GM21619 (cell line): ENCODE data around the gene SAC3D1.
"Not testable (repeated sequence)": the region's sequence is repeated elsewhere in the genome, so short reads cannot be mapped to it uniquely, and the experiment has no call there.

ENCODE experiments used
- ATAC-seq: cut with Tn5 transposase; IDR thresholded peaks from one replicate; pipeline ENCODE4 v1.9.1; 2021; ENCODE audit not compliant: unreplicated experiment

The SAC3D1 gene

GRCh38 chr11:65023502-65023901 lies 17.5 kb upstream of the SAC3D1 start:
- not testable (repeated sequence) for ATAC-seq

- ATAC-seq: no peak
Observed at GRCh38 chr11:65026810-65027209, 14.2 kb upstream of the SAC3D1 start.

GRCh38 chr11:65027213-65028067 lies 13.6 kb upstream of the SAC3D1 start, which contains the start of gene SNX15:
Gene SNX15, plus strand, starts transcription at chr11:65027439. Its CDS starts 99 bp downstream, at chr11:65027538.
- peak; percentile 79 for ATAC-seq

- ATAC-seq: no peak
Observed at GRCh38 chr11:65032216-65032615, 8.8 kb upstream of the SAC3D1 start.

GRCh38 chr11:65034423-65034822 lies 6.6 kb upstream of the SAC3D1 start:
- ATAC-seq: no peak

- ATAC-seq: no peak
Observed at GRCh38 chr11:65035579-65035978, 5.4 kb upstream of the SAC3D1 start.

GRCh38 chr11:65036931-65037330 lies 4.1 kb upstream of the SAC3D1 start:
- ATAC-seq: no peak

GRCh38 chr11:65040520-65040846 lies 527 bp upstream of the SAC3D1 start:
- no peak for ATAC-seq

- no peak for ATAC-seq
Observed at GRCh38 chr11:65042891-65043290, 1.9 kb downstream of the SAC3D1 start.

- ATAC-seq: no peak
Observed at GRCh38 chr11:65043881-65044501, 3.0 kb downstream of the SAC3D1 start.

GRCh38 chr11:65045061-65045460 lies 4.1 kb downstream of the SAC3D1 start:
- ATAC-seq: no peak

GRCh38 chr11:65045728-65046127 lies 4.7 kb downstream of the SAC3D1 start:
- no peak for ATAC-seq

- no peak for ATAC-seq
Observed at GRCh38 chr11:65047581-65048422, 6.8 kb downstream of the SAC3D1 start.

GRCh38 chr11:65051398-65051858 lies 10.4 kb downstream of the SAC3D1 start:
- no peak for ATAC-seq

- ATAC-seq: no peak
Observed at GRCh38 chr11:65053827-65054508, 13.0 kb downstream of the SAC3D1 start.

- no peak for ATAC-seq
Observed at GRCh38 chr11:65055538-65055937, 14.5 kb downstream of the SAC3D1 start.

GRCh38 chr11:65056999-65057398 lies 16.0 kb downstream of the SAC3D1 start:
- ATAC-seq: no peak

- no peak for ATAC-seq
Observed at GRCh38 chr11:65057526-65057925, 16.5 kb downstream of the SAC3D1 start.

- no peak for ATAC-seq
Observed at GRCh38 chr11:65058012-65058411, 17.0 kb downstream of the SAC3D1 start.

- no peak for ATAC-seq
Observed at GRCh38 chr11:65058419-65059054, 17.5 kb downstream of the SAC3D1 start, which contains the start of gene NAALADL1. Gene NAALADL1, minus strand, starts transcription at chr11:65058553. Its CDS starts 32 bp downstream, at chr11:65058521.
